Mucosa of stomach (tissue), 1 donor: ENCODE results near the gene SLC29A4.
"Not testable (repeated sequence)": the region's sequence is repeated elsewhere in the genome, so short reads cannot be mapped to it uniquely, and the experiment has no call there.

Source experiments
- H3K27me3 ChIP-seq: one replicate; pipeline ENCODE4 v1.7.0; 2013; ENCODE audit warnings: mild to moderate bottlenecking, low read length; ENCODE audit not compliant: control insufficient read depth, insufficient read depth
- H3K36me3 ChIP-seq: one replicate; pipeline ENCODE4 v1.7.0; 2013; ENCODE audit warnings: low read length; ENCODE audit not compliant: control insufficient read depth, insufficient read depth
- H3K4me1 ChIP-seq: one replicate; pipeline ENCODE4 v1.7.0; 2013; ENCODE audit warnings: mild to moderate bottlenecking, low read length; ENCODE audit not compliant: control insufficient read depth, insufficient read depth
- H3K4me3 ChIP-seq: one replicate; pipeline ENCODE4 v1.7.0; 2013; ENCODE audit warnings: low read length
- H3K9ac ChIP-seq: one replicate; pipeline ENCODE4 v1.7.0; 2013; ENCODE audit warnings: mild to moderate bottlenecking, low read length, moderate library complexity
- H3K9me3 ChIP-seq: one replicate; pipeline ENCODE4 v1.7.0; 2013; ENCODE audit warnings: mild to moderate bottlenecking, low read length, moderate library complexity; ENCODE audit not compliant: control insufficient read depth
- donor health status: Pancreatic carcinoma.

Gene SLC29A4

DNA sequence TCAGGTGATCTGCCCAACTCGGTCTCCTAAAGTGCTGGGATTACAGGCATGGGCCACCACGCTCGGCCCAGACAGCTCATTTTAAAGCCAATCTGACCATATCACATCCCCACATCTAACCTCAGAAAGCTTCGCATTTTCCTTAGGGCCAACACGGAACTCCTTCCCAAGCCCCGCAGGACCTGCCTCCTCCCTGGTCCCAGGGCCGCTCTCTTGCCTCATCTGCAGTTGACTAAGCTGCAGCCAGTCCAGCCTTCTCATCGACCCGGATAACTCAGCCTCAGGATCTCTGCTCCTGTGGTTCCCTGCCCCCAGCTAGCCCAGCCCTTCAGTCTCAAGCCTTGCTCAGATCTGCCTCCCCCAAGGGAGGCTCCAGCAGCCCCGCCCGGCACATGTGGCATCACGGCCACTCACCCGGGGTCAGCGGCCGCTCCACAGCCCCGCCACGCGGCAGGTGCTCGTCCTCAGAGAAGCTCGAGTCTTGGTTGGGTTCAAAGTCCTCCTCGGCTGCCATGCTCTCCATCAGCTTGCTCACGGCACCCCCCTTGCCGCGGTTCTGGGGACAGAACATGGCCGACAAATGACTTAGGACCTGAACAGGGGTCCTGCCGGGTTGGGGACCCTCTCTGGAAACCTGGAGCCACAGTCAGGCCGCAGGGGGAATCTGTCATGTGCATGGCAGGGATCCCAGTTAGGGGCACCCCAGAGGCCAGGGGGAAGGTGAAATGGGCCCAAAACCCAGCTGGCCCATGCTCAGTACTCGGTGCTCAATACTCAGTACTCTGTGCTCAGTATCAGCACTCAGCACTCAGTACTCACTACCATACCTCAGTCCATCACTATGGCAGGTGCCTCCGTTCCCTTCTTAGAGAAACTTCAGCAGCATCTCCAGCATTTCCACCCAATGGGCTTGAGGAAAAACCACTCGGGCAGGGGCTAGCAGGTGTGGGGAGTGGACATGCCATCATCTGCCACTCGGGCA, 41.3 kb downstream of the SLC29A4 start:
- H3K9ac ChIP-seq, H3K36me3 ChIP-seq, H3K9me3 ChIP-seq, H3K4me3 ChIP-seq, H3K27me3 ChIP-seq, H3K4me1 ChIP-seq: not testable (repeated sequence)

DNA sequence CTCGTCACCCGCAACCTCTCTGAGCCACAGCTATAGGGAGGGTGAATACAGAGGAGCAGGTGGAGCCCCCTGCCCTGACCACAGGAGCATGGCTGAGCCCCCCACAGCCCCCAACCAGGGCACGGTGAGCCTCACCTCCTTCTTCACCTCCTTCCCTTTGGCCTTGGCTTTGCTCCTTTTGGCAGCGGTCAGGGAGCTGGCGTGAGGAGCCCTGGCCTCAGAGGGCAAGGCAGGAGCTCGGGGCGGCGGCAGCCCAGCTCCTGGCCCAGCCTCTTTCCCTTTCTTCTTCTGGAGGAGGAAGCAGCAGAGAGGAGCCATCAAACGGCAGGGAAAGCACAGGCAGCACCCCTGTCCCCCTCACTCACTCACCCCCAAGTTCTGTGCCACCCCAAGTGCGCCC, 42.2 kb downstream of the SLC29A4 start:
- Histone ChIP-seq H3K9me3 (no peaks in the 10 kb centered on the region), H3K36me3 (no peaks in the 10 kb centered on the region), H3K27me3 (no peaks in the 10 kb centered on the region), H3K9ac (no peak overlapping the region), H3K4me1 (no peaks in the 10 kb centered on the region), H3K4me3 (no peak overlapping the region)

DNA sequence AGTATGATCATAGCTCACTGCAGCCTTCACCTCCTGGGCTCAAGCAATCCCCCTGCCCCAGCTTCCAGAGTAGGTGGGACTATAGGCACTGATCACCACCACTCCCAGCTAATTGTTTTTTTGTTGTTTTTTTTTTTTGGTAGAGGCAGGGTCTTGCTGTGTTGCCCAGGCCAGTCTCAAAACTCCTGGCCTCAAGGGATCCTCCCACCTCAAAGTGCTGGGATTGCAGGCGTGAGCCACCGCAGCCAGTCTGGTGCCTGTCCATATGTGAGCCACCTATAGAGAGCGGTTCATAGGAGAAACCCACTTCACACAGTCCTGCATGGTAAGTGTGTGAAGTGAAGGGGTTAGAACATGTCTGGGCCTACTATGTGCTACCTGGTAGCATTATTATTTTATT, 47.5 kb downstream of the SLC29A4 start:
- Histone ChIP-seq H3K27me3 (no peaks in the 10 kb centered on the region), H3K4me3 (no peak overlapping the region), H3K9me3 (no peaks in the 10 kb centered on the region), H3K4me1 (peaks cover 17% of the 10 kb centered on the region), H3K9ac (no peak overlapping the region), H3K36me3 (peaks cover 10% of the 10 kb centered on the region)

DNA sequence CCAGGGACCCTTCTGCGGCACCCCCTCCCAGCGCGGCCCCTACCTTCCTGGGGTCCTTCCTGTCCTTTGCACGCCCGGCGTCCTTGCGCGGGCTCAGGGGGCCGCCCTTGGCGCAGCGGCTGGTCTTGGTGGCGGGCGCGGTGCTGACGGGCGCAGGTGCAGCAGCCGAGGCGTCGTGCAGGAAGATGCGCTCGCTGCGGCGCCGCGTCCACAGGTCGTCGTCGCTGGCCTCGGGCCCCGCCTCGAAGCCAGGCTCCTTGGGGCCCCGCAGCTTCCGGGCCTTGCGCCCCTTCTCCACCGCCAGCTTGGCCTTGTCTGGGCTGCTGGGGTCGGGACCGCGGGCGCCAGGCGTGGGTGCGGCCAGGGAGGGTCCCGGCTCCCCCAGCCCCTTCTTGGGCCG, 49.8 kb downstream of the SLC29A4 start:
- Histone ChIP-seq H3K9me3 (no peaks in the 10 kb centered on the region), H3K36me3 (peaks cover 10% of the 10 kb centered on the region), H3K4me3 (no peak overlapping the region), H3K27me3 (no peaks in the 10 kb centered on the region), H3K9ac (no peak overlapping the region), H3K4me1 (peaks cover 21% of the 10 kb centered on the region)

DNA sequence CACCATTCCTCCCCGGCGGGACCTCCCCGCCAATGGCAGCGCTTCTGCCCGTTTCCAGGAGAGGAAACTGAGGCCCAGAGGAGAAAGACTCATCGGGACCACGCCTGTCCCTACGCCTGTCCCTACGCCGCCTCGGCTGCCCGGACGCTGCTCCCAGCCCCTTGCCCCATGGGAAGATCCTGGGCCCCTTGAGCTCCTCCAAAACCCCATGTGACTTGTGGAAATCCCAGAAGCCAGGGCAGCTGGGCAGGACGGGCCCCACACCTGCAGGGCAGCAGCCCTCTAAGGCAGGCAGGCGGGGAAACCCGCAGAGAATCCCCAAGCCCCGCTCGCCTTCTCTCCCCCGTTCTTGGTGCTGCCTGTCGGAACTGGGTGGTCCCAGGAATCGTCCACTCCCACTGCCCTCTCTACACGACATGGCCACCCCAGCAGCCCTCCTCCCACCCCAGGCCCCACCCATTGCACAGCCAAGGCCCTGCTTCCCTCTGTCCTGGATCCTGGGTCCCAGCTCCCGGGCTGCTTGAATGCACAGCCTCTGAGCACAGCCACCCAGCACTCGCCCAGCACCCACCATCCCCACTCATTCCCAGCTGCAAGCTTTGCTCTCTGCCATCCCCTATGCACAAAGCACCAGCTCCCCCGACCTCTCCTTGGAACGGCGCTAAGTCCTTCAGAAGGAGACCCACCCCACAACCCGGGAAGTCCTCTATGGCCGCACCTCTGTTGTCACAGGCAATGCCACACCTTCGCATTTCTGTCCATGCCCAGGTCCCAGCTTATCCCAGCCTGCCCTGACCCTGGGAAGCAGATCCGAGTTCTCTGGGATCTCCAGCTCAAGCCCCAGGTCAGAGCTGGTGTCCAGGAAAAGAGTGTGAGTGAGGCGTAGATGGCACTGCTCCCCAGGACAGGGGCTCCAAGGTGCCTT, 50.6 kb downstream of the SLC29A4 start:
- Histone ChIP-seq H3K36me3 (peaks cover 10% of the 10 kb centered on the region), H3K9ac (no peak overlapping the region), H3K4me3 (no peak overlapping the region), H3K9me3 (no peaks in the 10 kb centered on the region), H3K4me1 (peaks cover 21% of the 10 kb centered on the region), H3K27me3 (no peaks in the 10 kb centered on the region)

DNA sequence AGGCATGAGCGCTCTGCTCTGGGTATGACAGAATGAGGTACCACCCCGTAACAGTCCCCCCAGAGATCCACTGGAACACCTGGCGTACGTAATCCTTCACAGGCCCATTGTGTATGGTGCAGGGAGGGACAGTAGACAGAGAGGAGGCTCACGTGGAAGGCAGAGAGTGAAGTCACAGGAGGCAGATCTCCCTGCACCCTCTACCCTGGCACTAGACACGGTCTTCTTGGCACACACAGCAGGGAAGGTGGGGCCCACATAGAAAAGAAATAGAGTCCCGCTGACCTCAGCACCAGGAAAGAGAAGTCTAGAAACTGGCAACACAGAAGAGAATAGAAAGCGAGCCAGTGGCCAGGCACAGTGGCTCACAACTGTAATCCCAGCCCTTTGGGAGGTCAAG, 51.9 kb downstream of the SLC29A4 start:
- Histone ChIP-seq H3K4me1 (peaks cover 21% of the 10 kb centered on the region), H3K36me3 (peaks cover 10% of the 10 kb centered on the region), H3K9me3 (no peaks in the 10 kb centered on the region), H3K4me3 (no peak overlapping the region), H3K27me3 (no peaks in the 10 kb centered on the region), H3K9ac (no peak overlapping the region)

DNA sequence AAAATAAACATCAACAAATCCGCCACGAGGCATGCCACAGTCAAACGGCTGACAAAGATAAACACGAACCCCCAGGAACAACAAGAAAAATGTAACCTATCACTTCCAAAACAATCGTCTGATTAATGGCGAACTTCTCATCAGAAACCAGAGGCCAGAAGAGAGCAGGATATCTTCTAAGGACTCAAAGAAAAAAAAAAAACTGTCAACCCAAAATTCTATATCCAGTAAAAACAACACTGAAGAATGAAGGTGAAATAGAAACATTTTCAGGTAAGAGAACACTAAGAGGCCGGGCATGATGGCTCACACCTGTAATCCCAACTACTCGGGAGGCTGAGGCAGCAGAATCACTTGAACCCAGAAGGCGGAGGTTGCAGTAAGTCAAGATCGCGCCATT, 54.3 kb downstream of the SLC29A4 start:
- no peak overlapping the region for H3K4me3 ChIP-seq
- peaks cover 21% of the 10 kb centered on the region for H3K4me1 ChIP-seq
- H3K27me3 ChIP-seq = no peaks in the 10 kb centered on the region
- H3K36me3 ChIP-seq = peaks cover 1% of the 10 kb centered on the region
- H3K9ac ChIP-seq = no peak overlapping the region
- no peaks in the 10 kb centered on the region for H3K9me3 ChIP-seq

DNA sequence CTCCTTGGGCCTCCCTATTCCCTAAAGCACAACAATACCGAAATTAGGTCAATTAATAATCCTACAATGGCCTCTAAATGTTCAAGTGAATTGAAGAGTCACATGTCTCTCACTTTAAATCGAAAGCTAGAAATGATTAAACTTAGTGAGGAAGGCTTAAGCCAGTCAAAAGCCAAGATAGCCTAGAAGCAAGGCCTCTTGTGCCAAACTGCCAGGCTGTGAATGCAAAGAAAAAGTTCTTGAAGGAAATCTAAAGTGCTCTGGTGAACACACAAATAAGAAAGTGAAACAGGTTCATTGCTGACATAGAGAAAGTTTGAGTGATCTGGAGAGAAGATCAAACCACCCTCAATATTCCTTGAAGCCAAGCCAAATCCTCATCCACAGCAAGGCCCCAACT, 57.2 kb downstream of the SLC29A4 start:
- Histone ChIP-seq H3K9ac (no peak overlapping the region), H3K4me1 (peaks cover 6% of the 10 kb centered on the region), H3K4me3 (no peak overlapping the region), H3K9me3 (no peaks in the 10 kb centered on the region), H3K27me3 (no peaks in the 10 kb centered on the region), H3K36me3 (peaks cover 13% of the 10 kb centered on the region)

DNA sequence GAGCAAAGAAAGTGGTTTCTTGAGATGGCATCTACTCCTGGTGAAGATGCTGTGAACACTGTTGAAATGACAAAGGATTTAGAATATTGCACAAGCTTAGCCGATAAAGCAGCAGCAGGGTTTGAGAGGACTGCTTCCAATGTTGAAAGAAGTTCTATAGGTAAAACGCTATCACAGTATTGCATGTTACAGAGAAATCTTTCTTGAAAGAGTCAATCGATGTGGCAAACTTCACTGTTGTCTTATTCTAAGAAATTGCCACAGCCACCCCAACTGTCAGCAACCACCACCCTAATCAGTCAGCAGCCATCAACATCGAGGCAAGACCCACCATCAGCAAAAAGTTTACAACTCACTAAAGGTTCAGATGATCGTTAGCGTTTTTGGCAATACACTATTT, 59.9 kb downstream of the SLC29A4 start:
- H3K9ac ChIP-seq = no peak overlapping the region
- no peak overlapping the region for H3K4me3 ChIP-seq
- no peaks in the 10 kb centered on the region for H3K9me3 ChIP-seq
- no peaks in the 10 kb centered on the region for H3K4me1 ChIP-seq
- H3K36me3 ChIP-seq = peaks cover 15% of the 10 kb centered on the region
- no peaks in the 10 kb centered on the region for H3K27me3 ChIP-seq

DNA sequence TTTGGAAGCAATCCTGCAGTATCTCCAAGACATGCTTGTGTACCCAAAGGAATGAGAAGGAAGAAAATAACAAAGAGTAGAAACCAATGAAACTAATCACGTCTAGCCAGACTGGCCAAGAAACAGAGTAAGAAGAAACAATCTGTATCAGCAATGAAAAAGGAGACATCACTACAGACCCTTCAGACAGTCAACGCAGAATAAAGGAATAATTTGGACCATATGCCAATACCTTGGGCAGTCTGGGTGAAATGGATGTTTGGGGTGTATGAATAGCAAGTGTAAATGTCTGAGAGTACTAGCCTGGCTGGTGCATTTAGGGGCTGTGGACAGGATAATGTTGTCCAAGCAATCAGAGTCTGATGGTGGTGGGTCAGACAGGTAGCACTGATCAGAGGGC, 61.1 kb downstream of the SLC29A4 start:
- H3K9me3 ChIP-seq = no peaks in the 10 kb centered on the region
- H3K4me1 ChIP-seq = no peaks in the 10 kb centered on the region
- H3K9ac ChIP-seq = no peak overlapping the region
- H3K4me3 ChIP-seq = no peak overlapping the region
- no peaks in the 10 kb centered on the region for H3K27me3 ChIP-seq
- H3K36me3 ChIP-seq = peaks cover 15% of the 10 kb centered on the region

DNA sequence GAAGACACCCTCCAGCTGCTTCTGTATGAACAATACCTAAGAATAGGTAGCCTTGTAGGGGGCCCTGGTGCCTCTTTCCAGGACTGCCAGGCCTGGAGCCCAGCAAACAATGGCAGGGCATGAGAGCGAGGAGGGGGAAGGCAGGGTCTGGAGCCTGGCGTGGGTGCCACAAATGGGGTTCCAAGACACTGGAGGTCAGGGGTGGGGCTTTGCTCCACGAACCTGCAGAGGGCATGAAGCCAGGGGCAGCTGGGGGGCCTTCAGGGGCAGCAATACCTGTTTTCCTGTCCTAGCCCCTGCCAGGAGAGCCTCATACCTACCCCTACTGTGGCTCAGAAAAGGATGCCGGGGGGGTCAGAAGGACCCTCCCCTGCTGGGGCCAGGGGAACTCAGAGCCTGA, 61.6 kb downstream of the SLC29A4 start:
- H3K27me3 ChIP-seq = no peaks in the 10 kb centered on the region
- H3K9ac ChIP-seq = no peak overlapping the region
- no peaks in the 10 kb centered on the region for H3K4me1 ChIP-seq
- no peaks in the 10 kb centered on the region for H3K9me3 ChIP-seq
- peaks cover 15% of the 10 kb centered on the region for H3K36me3 ChIP-seq
- H3K4me3 ChIP-seq = no peak overlapping the region

DNA sequence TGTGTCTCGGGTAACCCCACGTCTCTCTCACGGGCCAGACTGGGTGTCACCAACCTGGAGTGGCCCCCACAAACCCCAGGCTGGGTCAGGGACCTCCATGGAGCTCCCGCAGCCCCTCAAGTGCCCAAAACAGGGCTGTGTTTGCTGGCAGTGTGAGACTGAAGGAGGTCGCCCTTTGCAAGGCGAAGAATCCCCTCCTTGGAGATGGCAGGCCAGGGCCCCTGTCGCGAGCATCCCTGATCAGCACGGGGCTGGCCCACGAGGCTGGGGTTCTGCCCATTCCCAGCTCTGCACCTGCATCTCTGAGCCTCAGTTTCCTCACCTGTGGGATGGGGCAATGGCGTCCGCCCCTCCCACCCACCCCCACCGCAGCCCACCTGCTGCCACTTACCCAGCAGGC, 62.4 kb downstream of the SLC29A4 start:
- Histone ChIP-seq H3K36me3 (peaks cover 15% of the 10 kb centered on the region), H3K4me3 (no peak overlapping the region), H3K9ac (no peak overlapping the region), H3K9me3 (no peaks in the 10 kb centered on the region), H3K4me1 (no peaks in the 10 kb centered on the region), H3K27me3 (no peaks in the 10 kb centered on the region)
